H9 (cell line): ENCODE data around the gene PPARA. TPM values are rescaled to one million over a fixed set of nuclear protein-coding genes. Genes with fewer than 3 reads are reported as not detected.

ENCODE experiments used
- DNase-seq: peaks from one replicate; pipeline ENCODE4 v3.0.0-alpha.2; 2017
- H2AFZ ChIP-seq: one replicate; pipeline ENCODE4 v1.6.1; 2013; ENCODE audit warnings: mild to moderate bottlenecking, low read length, control low read depth, moderate library complexity
- H2AK5ac ChIP-seq: 2 replicates; pipeline ENCODE4 v1.6.1; 2013; ENCODE audit warnings: low read length, control low read depth, mixed read lengths; ENCODE audit not compliant: insufficient read length
- H2BK120ac ChIP-seq: one replicate; pipeline ENCODE4 v1.6.1; 2013; ENCODE audit warnings: low read depth, mild to moderate bottlenecking, low read length, control low read depth, inconsistent platforms; ENCODE audit not compliant: poor library complexity, severe bottlenecking
- H2BK12ac ChIP-seq: 2 replicates; pipeline ENCODE4 v1.6.1; 2013; ENCODE audit warnings: low read length, control low read depth, mixed read lengths, low read depth; ENCODE audit not compliant: insufficient read length
- H2BK15ac ChIP-seq: 2 replicates; pipeline ENCODE4 v1.6.1; 2013; ENCODE audit warnings: low read depth, low read length, control low read depth
- H2BK20ac ChIP-seq: one replicate; pipeline ENCODE4 v1.6.1; 2013; ENCODE audit warnings: low read depth, mild to moderate bottlenecking, low read length, control low read depth, inconsistent platforms; ENCODE audit not compliant: poor library complexity, severe bottlenecking
- H2BK5ac ChIP-seq: 2 replicates; pipeline ENCODE4 v1.6.1; 2013; ENCODE audit warnings: low read length, control low read depth, mixed read lengths; ENCODE audit not compliant: insufficient read length
- H3K14ac ChIP-seq: 2 replicates; pipeline ENCODE4 v1.6.1; 2013; ENCODE audit warnings: low read length, control low read depth; ENCODE audit not compliant: insufficient read depth
- H3K18ac ChIP-seq: 2 replicates; pipeline ENCODE4 v1.6.1; 2013; ENCODE audit warnings: low read depth, mild to moderate bottlenecking, mixed read lengths, low read length, control low read depth; ENCODE audit not compliant: insufficient read length
- H3K23ac ChIP-seq: 2 replicates; pipeline ENCODE4 v1.6.1; 2013; ENCODE audit warnings: low read length, control low read depth, mixed read lengths, low read depth; ENCODE audit not compliant: insufficient read length
- H3K23me2 ChIP-seq: 2 replicates; pipeline ENCODE4 v1.6.1; 2013; ENCODE audit warnings: low read depth, mild to moderate bottlenecking, mixed read lengths, low read length, control low read depth; ENCODE audit not compliant: insufficient read length, poor library complexity, severe bottlenecking
- H3K27ac ChIP-seq: 2 replicates; pipeline ENCODE4 v1.5.1; 2013; ENCODE audit warnings: low read length, control low read depth, mixed read lengths, low read depth; ENCODE audit not compliant: insufficient read length
- H3K27me3 ChIP-seq: 2 replicates; pipeline ENCODE4 v1.6.1; 2013; ENCODE audit warnings: low read length, control low read depth, inconsistent platforms; ENCODE audit not compliant: insufficient read depth
- H3K4ac ChIP-seq: 2 replicates; pipeline ENCODE4 v1.6.1; 2013; ENCODE audit warnings: low read depth, mild to moderate bottlenecking, control low read depth, inconsistent platforms, low read length, moderate library complexity
- H3K4me1 ChIP-seq: 2 replicates; pipeline ENCODE4 v1.6.1; 2013; ENCODE audit warnings: low read length, control low read depth, inconsistent platforms; ENCODE audit not compliant: insufficient read depth
- H3K4me2 ChIP-seq: 2 replicates; pipeline ENCODE4 v1.6.1; 2013; ENCODE audit warnings: low read length, control low read depth, mixed read lengths; ENCODE audit not compliant: insufficient read length, insufficient read depth
- H3K56ac ChIP-seq: 2 replicates; pipeline ENCODE4 v1.6.1; 2013; ENCODE audit warnings: low read depth, mild to moderate bottlenecking, mixed read lengths, low read length, control low read depth; ENCODE audit not compliant: insufficient read length
- H3K79me1 ChIP-seq: 2 replicates; pipeline ENCODE4 v1.6.1; 2013; ENCODE audit warnings: low read depth, mild to moderate bottlenecking, moderate library complexity, low read length, control low read depth, inconsistent platforms; ENCODE audit not compliant: insufficient read depth, poor library complexity, severe bottlenecking
- H3K79me2 ChIP-seq: 2 replicates; pipeline ENCODE4 v1.6.1; 2013; ENCODE audit warnings: low read length, control low read depth, inconsistent platforms; ENCODE audit not compliant: insufficient read depth
- H3K9ac ChIP-seq: 2 replicates; pipeline ENCODE4 v1.6.1; 2013; ENCODE audit warnings: low read length, control low read depth, mixed read lengths; ENCODE audit not compliant: insufficient read length; ENCODE audit errors: extremely low read depth
- H3K9me3 ChIP-seq: one replicate; pipeline ENCODE4 v1.6.1; 2013; ENCODE audit warnings: low read depth, low read length, inconsistent platforms; ENCODE audit not compliant: control insufficient read depth
- H3T11ph ChIP-seq: one replicate; pipeline ENCODE4 v1.6.1; 2013; ENCODE audit warnings: mild to moderate bottlenecking, low read length, control low read depth, inconsistent platforms
- H4K20me1 ChIP-seq: one replicate; pipeline ENCODE4 v1.6.1; 2013; ENCODE audit not compliant: control insufficient read depth, insufficient read length, insufficient read depth
- H4K5ac ChIP-seq: 2 replicates; pipeline ENCODE4 v1.6.1; 2013; ENCODE audit warnings: low read depth, mild to moderate bottlenecking, mixed read lengths, low read length, control low read depth; ENCODE audit not compliant: insufficient read length
- H4K8ac ChIP-seq: replicated peaks from 2 replicates; pipeline ENCODE4 v1.6.1; 2013; ENCODE audit warnings: low read length, control low read depth, mixed read lengths, low read depth; ENCODE audit not compliant: insufficient read length
- H4K91ac ChIP-seq: 2 replicates; pipeline ENCODE4 v1.6.1; 2013; ENCODE audit warnings: low read depth, mild to moderate bottlenecking, moderate library complexity, mixed read lengths, low read length, control low read depth; ENCODE audit not compliant: insufficient read length
- H3K27ac Mint-ChIP-seq, 3 experiments: 2 replicates in 2 of 3; 3 replicates in 1 of 3; pipeline ENCODE4 v1.8.0; 2020 to 2021; ENCODE audit warnings: mixed read lengths in 3 of 3, mild to moderate bottlenecking in 1 of 3, moderate library complexity in 1 of 3
- H3K27me3 Mint-ChIP-seq: 2 replicates; pipeline ENCODE4 v1.8.0; 2021; ENCODE audit warnings: low read depth, mild to moderate bottlenecking, moderate library complexity, mixed read lengths
- H3K36me3 Mint-ChIP-seq, 3 experiments: 2 replicates in 2 of 3; 3 replicates in 1 of 3; pipeline ENCODE4 v1.8.0; 2020 to 2021; ENCODE audit warnings: low read depth in 3 of 3, mixed read lengths in 3 of 3; ENCODE audit not compliant: insufficient read depth in 1 of 3
- H3K4me1 Mint-ChIP-seq, 2 experiments: 2 replicates each; pipeline ENCODE4 v1.8.0; 2020; ENCODE audit warnings: mixed read lengths in 2 of 2
- H3K4me3 Mint-ChIP-seq, 2 experiments: 2 replicates in 1 of 2; 3 replicates in 1 of 2; pipeline ENCODE4 v1.8.0; 2020 to 2021; ENCODE audit warnings: mild to moderate bottlenecking in 2 of 2, mixed read lengths in 2 of 2, moderate library complexity in 1 of 2
- H3K9me3 Mint-ChIP-seq, 2 experiments: 2 replicates in 1 of 2; 3 replicates in 1 of 2; pipeline ENCODE4 v1.8.0; 2020; ENCODE audit warnings: mild to moderate bottlenecking in 2 of 2, mixed read lengths in 2 of 2, moderate library complexity in 1 of 2
- WGBS: extraction: QIAGEN DNeasy Blood & Tissue Kit; methylation state at CpG from one replicate; pipeline ENCODE4 v1.1.7; 2013; ENCODE audit warnings: missing lambda C conversion rate, low lambda C conversion rate, mixed read lengths; ENCODE audit not compliant: insufficient read length; ENCODE audit errors: extremely low coverage; 5-methylcytosine and 5-hydroxymethylcytosine counted together
- total RNA-seq: library from RNA; stranded (reverse); gene quantifications from 2 replicates; pipeline ENCODE4 v1.2.1, GENCODE V29; 2021
- TF ChIP-seq, protein P1 (sequence below): fragments of 200-600 bp; sonication (generic); conservative IDR thresholded peaks from 3 replicates; pipeline ENCODE4 v1.8.0; 2021; ENCODE audit warnings: antibody characterized with exemption, mild to moderate bottlenecking

Gene PPARA
- total RNA-seq, 1 experiment from 2014 or later = 7.3 TPM

DNA sequence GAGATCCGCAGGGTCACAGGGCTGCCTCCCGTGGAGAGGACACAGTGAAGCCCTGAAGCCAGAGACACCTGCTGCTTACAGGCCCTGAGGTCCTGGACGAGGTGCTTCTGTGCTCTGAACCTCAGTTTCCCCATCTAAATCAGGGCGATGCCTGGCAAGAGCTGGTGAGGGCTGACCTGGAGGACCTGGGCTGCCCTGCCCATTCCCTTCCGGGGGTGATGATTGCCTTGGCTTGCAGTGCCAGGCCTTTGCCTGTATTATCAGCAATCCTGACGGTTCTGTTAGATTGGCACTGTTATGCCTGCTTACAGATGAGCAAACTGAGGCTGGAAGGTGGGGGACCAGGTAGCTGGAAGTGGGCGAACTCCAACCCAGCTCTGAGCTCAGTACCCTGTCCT, 138.5 kb downstream of the PPARA start:
- no peak for DNase-seq
- H3K56ac ChIP-seq = no peak overlapping the region
- WGBS = no CpG with 5 or more reads among the region's 7 CpGs
- no peak overlapping the region for H2BK5ac ChIP-seq
- no peaks in the 10 kb centered on the region for H3K9me3 ChIP-seq
- no peak overlapping the region for H2AK5ac ChIP-seq
- H4K8ac ChIP-seq = no peak overlapping the region
- H3K14ac ChIP-seq = no peak overlapping the region
- H3K27ac ChIP-seq = no peak overlapping the region
- TF ChIP-seq, protein P1, sequence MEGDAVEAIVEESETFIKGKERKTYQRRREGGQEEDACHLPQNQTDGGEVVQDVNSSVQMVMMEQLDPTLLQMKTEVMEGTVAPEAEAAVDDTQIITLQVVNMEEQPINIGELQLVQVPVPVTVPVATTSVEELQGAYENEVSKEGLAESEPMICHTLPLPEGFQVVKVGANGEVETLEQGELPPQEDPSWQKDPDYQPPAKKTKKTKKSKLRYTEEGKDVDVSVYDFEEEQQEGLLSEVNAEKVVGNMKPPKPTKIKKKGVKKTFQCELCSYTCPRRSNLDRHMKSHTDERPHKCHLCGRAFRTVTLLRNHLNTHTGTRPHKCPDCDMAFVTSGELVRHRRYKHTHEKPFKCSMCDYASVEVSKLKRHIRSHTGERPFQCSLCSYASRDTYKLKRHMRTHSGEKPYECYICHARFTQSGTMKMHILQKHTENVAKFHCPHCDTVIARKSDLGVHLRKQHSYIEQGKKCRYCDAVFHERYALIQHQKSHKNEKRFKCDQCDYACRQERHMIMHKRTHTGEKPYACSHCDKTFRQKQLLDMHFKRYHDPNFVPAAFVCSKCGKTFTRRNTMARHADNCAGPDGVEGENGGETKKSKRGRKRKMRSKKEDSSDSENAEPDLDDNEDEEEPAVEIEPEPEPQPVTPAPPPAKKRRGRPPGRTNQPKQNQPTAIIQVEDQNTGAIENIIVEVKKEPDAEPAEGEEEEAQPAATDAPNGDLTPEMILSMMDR = no peak
- H3K4me2 ChIP-seq = no peak overlapping the region
- H3K18ac ChIP-seq = no peak overlapping the region
- no peaks in the 10 kb centered on the region for H3K79me1 ChIP-seq
- H2BK20ac ChIP-seq = no peak overlapping the region
- H4K20me1 ChIP-seq = no peaks in the 10 kb centered on the region
- H3K23ac ChIP-seq = no peak overlapping the region
- H3K4me1 ChIP-seq = no peaks in the 10 kb centered on the region
- Mint-ChIP-seq H3K9me3 (no peaks in the 10 kb centered on the region), H3K36me3 (peaks cover 10 to 43% (median 40%) of the 10 kb centered on the region in 3 experiments; a peak in 6 of 7 replicates), H3K27me3 (no peaks in the 10 kb centered on the region; the same call in 1 of the 2 replicates), H3K27ac (no peak overlapping the region), H3K4me1 (no peaks in the 10 kb centered on the region), H3K4me3 (no peak overlapping the region)
- no peak overlapping the region for H2BK15ac ChIP-seq
- no peak overlapping the region for H3K4ac ChIP-seq
- H2AFZ ChIP-seq = no peak overlapping the region
- no peak overlapping the region for H3T11ph ChIP-seq
- no peak overlapping the region for H4K5ac ChIP-seq
- no peaks in the 10 kb centered on the region for H3K27me3 ChIP-seq
- no peak overlapping the region for H3K9ac ChIP-seq
- H3K23me2 ChIP-seq = no peaks in the 10 kb centered on the region
- H2BK120ac ChIP-seq = no peak overlapping the region
- H2BK12ac ChIP-seq = no peak overlapping the region
- H3K79me2 ChIP-seq = no peaks in the 10 kb centered on the region
- H4K91ac ChIP-seq = no peak overlapping the region
